Measurements from ENCODE around the gene NEDD8.
"Not testable (repeated sequence)": the region's sequence is repeated elsewhere in the genome, so short reads cannot be mapped to it uniquely, and the experiment has no call there.

DNA sequence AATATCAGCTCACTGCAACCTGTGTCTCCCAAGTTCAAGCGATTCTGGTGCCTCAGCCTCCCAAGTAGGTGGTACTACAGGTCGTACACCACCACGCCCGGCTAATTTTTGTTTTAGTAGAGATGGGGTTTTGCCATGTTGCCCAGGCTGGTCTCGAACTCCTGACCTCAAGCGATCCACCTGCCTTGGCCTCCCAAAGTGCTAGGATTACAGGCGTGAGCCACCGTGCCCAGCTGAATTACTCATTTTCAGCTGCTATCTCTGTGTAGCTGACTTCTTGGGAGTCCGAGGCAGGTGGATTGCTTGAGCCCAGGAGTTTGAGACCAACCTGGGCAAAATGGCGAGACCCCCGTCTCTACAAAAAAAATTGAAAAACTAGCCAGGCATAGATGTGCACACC, 13.2 kb upstream of the NEDD8 start:
- not testable (repeated sequence) for TF ChIP-seq CTBP1 (IDR thresholded peaks at IDR 0.05; ENCODE audit: borderline replicate concordance); FOXM1 (IDR thresholded peaks at IDR 0.05; ENCODE audit: borderline replicate concordance); L3MBTL2 (conservative IDR thresholded peaks at IDR 0.05)
